ENCODE data around the gene FAM124A.

The FAM124A gene

GRCh38 chr13:51222037-51222685 is at the start of gene FAM124A:
FAM124A (plus strand) TSS chr13:51222398; CDS start chr13:51222502, 104 bp downstream.
- DNase-seq (ENCODE audit: low read depth): peak; percentile 44

- no peak for DNase-seq (ENCODE audit: low read depth)
These were observed 47.2 kb upstream of the FAM124A start for GRCh38 chr13:51175021-51175420.

DNA sequence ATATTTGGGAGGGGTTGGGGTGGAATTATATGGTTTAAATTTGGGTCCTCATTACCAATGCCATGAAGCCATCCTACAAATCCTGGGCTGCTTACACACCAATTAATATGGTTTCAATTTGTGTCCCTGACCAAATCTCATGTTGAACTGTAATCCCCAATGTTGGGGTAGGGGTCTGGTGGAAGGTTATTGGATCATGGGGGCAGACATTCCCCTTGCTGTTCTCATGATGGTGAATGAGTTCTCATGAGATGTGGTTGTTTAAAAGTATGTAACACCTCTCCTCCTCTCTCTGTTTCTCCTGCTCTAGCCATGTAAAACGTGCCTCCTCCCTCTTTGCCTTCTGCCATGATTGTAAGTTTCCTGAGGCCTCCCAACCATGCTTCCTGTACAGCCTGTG is 46.6 kb upstream of the FAM124A start:
- no peak for DNase-seq (ENCODE audit: low read depth)

GRCh38 chr13:51177188-51177587 is 45.0 kb upstream of the FAM124A start:
- DNase-seq (ENCODE audit: low read depth): no peak

DNA sequence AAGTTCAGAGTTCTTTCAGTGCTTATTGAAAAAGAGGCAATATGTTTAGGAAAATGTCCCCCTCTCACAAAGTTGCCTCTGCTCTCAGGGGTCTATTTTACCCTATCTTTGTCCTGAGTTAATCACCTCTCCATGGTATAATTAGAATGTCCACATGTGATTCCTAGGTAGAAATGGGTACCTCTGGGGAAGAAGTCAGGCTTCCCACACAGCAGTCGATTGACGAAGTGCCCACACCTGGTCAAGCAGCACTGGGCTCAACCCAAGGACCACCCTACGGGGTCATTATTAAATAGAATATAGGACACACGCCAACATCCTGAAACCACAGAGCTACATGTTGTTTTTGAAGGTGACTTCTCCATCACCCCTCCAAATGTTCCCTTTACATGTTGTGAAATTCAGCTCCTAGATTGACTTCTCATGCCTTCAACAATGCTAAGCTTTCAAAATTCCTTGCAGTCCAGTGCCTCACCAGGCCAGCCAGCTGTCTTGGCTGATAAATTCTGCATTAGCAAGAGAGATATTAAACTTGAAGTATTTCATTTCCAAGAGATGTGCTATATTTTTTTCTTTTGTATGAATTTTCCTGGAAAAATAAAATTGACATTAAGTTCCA is 43.6 kb upstream of the FAM124A start:
- DNase-seq (ENCODE audit: low read depth): no peak

DNA sequence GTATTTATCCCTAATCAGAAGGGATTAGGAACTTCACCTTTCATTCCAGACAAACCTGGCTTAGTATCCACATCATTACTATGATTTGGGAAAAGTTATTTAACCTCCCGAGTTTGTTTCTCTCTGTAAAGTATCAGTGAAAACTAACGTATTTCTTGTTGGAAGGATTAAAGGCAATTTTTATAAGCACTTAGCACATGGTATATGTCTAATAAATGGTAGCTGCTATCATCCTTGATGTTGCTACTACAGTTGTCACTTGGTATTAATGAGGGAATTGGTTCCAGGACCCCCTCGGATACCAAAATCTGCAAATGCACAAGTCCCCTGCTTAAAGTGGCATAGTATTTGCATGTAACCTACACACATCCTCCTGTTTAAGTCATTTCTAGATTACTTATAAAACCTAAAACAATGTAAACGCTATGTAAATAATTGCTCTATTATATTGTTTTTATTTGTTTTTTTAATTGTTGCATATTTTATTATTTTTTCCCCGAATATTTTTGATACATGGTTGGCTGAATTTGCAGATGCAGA is 42.7 kb upstream of the FAM124A start:
- no peak for DNase-seq (ENCODE audit: low read depth)

- no peak for DNase-seq (ENCODE audit: low read depth)
These were observed 41.2 kb upstream of the FAM124A start for GRCh38 chr13:51180853-51181511.

GRCh38 chr13:51181786-51182383 is 40.3 kb upstream of the FAM124A start:
- no peak for DNase-seq (ENCODE audit: low read depth)

GRCh38 chr13:51191743-51192142 is 30.5 kb upstream of the FAM124A start:
- no peak for DNase-seq (ENCODE audit: low read depth)

GRCh38 chr13:51192348-51192747 is 29.9 kb upstream of the FAM124A start:
- no peak for DNase-seq (ENCODE audit: low read depth)

- DNase-seq (ENCODE audit: low read depth): no peak
These were observed 28.8 kb upstream of the FAM124A start for GRCh38 chr13:51193387-51193786.

DNA sequence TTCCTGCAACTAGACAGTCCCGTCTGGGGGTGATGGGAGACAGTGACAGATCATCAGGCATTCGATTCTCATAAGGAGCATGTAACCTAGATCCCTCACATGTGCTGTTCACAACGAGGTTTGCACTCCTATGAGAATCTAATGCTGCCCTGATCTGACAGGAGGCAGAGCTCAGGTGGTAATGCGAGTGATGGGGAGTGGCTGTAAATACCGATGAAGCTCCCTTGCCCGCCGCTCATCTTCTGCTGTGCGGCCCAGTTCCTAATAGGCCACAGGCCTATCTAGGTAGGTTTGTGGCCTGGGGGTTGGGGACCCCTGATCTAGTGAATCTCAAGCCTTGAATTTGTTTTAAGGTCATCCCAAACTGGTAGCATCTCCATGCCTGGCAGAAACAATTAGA is 27.3 kb upstream of the FAM124A start:
- no peak for DNase-seq (ENCODE audit: low read depth)

DNA sequence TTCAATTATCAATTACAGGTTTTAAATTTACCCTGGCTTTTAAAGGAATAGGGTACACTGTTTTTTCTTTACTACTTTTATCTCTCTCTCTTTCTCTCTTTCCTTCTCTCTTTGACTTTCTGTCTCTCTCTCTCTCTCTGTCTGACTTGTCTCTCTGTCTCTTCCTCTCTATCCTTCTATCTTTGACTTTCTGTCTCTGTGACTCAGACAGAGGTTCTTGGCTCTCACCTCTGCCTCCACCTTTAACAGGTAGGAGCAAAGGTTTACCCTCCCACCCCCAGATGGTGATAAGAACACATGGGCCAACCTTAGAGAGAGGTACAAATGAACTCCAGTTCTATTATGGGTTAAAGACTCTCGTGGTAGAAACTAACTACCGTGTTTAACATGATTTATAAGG is 20.3 kb upstream of the FAM124A start:
- DNase-seq (ENCODE audit: low read depth): no peak

GRCh38 chr13:51202477-51203046 is 19.6 kb upstream of the FAM124A start:
- no peak for DNase-seq (ENCODE audit: low read depth)

DNA sequence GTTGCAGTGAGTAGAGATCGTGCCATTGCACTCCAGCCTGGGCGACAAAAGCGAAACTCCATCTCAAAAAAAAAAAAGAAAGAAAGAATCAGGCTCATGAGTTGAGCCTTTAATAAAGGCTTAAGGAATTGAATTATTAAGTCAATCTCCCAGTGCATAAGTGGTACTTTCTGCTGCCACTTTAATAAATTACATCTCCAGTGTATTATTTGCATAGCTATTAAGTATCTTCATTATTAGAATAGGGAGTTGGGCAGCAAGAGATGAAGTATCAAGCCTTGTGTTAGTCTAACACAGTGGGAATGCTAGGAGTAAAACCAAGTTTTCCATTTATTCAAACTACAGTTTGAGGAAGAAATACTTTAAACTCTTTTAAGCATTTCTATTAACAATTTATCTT is 15.6 kb upstream of the FAM124A start:
- DNase-seq (ENCODE audit: low read depth): no peak

DNA sequence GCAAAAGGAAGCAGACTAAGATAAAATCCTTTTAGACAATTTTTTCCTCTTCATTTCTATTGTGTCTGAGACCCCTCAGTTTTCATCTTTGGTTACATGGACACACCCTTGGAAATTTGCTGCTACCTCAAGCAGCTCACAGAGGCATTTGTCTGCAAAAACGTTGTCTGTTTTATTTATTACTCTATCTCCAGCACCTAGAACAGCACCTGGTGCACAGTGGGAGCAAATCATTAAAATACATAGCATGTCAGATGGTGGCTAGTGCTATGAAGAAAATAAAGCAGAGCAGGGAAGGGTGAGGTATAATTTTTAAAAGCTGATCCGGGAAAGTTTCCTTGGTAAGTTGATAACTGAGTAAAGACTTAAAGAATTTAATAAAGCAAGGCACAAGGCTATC is 14.3 kb upstream of the FAM124A start:
- DNase-seq (ENCODE audit: low read depth): no peak

DNA sequence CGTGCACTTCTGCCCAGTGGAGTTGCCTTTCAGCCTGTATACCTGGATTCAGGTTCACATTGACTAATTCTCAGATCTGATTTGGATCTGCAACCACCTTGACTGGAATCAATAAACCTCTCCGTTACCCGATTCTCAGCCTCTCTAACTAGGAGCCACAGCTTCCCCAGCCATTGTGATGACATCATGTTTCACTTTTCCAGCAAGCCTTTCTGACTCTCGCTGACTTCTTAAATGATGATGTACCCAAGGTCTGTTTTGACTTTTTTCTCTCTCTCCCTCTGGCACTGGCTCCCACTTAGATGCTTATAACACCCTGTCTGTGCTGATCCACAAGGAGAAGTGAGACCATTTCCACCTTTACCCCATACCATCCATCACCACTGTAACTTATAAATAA is 13.5 kb upstream of the FAM124A start:
- DNase-seq (ENCODE audit: low read depth): no peak

DNA sequence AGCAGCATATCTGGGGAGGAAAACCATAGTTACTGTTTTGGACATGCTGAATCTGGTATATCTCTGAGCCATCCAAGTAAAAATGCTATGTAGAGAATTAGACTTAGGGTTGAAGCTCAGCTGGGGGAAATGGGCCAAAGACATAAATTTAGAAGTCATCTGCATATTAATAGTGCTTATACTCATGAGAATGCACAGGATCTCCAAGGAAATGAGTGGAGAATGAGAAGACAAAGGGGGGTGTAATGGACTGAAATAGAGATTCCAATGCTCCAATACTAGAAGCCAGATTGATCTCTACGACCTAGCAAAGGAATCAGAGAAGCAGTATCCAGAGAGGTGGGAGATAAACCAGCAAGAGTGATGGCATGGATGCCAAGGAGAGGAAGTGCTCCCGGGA is 10.3 kb upstream of the FAM124A start:
- no peak for DNase-seq (ENCODE audit: low read depth)

GRCh38 chr13:51212758-51213157 is 9.4 kb upstream of the FAM124A start:
- DNase-seq (ENCODE audit: low read depth): no peak

- no peak for DNase-seq (ENCODE audit: low read depth)
These were observed 8.9 kb upstream of the FAM124A start for GRCh38 chr13:51213173-51213728.

GRCh38 chr13:51218626-51219025 is 3.6 kb upstream of the FAM124A start:
- DNase-seq (ENCODE audit: low read depth): no peak

DNA sequence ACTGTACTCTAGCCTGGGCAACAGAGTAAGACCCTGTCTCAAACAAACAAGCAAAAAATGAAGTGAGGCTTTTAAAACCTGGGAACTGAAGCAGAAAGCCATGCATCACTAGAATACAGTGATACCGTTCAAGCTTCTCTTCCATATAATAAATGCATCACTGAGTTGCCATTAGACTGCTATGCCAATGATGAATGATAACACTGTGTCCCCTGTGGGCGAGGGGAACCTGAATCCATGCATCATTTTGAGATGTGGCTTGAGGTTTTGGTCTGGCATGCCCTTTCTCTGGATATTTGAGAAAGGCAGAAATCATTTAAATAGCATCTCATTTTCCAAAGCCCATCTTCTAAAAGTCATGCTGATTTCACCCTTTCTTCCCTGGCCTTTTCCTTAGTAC is 1.5 kb upstream of the FAM124A start:
- no peak for DNase-seq (ENCODE audit: low read depth)
